Inferior parietal cortex (tissue), 1 donor: ENCODE results near the gene SHROOM3.

ENCODE experiments used
- DNase-seq: peaks from one replicate; pipeline ENCODE4 v3.0.0-alpha.2; 2016; ENCODE audit errors: extremely low spot score

Gene SHROOM3

DNA sequence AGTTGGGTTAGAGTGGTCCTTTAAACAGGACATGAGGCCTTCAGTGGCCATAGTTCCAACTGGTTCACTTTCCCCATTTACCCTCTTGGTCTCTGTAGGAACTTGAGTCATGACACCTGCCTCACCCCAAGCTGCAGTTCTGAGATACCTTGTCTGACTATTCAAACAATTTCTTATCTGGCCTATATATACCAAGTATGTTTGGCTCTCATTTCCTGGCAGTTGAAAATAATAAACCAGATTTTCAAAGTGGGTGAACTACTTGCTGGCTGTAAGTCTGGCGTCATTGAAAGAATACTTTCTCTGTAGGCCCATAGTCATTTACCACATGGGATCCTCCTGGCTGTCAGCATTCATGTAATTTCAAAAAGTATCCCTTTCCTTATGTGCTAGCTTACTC is 228.8 kb downstream of the SHROOM3 start:
- no peak for DNase-seq

DNA sequence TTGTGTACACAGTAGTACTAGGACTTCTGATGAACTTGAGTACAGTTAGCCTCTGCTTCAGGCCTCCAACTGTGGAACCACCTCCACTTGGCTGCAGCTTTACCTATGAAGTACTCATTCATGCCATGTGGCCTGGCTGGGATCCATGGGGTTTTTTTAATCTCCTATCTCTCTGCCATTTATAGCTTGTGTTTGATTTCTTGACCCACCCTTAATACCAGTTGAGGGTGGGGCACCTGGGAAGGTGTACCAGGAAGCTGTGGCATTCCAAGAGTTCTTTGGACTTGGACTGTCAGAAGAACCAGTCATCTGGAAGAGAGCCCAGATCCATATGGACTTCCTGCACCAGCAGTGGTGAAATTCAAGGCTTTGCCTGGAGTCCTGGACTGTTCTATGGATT is 230.1 kb downstream of the SHROOM3 start:
- no peak for DNase-seq

DNA sequence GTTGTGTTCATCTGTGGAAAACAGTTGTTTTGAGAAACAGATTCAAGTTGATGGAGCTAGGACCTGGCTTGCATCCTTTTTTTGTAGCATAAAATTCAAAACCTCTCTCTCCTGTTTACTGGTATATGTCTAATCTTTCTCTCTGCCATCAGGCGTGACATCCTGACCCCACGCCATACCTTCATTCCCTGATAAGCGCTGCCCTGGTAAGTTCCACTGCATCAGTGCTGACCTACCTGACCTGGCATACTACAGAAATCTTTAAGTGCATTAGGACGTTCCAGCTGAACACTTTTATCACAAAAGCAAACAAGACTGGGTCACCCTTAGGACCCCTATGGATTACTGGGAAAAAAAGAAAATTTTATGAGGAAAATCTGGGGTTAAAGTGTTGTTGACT is 230.7 kb downstream of the SHROOM3 start:
- no peak for DNase-seq

DNA sequence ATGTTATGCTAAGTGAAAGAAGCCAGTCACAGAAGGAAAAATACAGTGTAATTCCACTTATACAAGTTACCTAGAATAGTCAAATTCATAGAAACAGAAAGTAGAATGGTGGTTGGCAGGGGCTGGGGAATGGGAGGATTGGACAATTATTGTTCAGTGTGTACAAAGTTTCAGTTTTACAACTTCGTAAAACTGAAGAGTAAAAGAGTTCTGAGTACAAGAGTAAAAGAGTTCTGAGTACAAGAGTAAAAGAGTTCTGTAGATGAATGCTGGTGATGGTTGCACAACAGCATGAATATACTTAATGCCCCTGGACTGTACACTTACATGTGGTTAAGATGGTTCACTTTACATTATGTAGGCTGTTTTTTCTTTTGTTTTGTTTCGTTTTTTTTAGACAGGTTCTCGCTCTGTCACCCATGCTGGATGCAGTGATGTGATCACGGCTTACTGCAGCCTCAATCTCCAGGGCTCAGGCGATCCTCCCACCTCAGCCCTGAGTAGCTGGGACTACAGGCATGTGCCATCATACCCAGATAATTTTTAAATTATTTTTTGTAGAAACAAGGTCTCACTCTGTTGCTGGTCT is 232.0 kb downstream of the SHROOM3 start:
- DNase-seq = no peak

DNA sequence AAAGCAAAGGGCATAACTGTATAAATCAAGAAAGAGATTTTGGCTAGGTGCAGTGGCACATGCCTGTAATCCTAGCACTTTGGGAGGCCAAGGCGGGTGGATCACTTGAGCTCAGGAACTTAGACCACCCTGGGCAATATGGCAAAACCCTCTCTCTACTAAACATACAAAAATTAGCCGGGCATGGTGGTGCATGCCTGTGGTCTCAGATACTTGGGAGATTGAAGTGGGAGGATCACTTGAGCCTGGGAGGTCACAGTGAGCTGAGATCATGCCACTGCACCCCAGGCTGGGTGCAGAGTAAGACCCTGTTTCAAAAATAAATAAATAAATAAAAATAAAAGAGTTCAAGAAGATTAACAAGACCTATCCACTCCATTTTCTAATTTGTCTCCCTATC is 235.6 kb downstream of the SHROOM3 start:
- DNase-seq = no peak

DNA sequence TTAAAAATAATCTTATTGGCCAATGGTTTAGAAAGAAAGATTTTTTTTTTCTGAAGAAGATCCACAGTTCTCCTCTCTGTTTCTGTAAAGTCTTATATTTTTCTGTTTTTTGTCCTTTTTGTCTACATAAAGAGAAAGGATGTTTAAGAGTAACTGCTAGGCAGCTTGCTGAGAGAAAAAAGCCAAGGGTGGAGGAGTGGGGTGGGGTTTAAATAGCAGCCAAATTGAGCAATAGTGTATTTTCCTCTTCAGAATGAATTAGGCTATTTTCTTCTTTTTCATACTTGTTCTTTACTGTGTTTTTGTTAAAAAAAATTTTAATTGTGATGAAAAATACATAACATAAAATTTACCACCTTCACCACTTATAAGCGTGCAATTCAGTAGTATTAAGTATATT is 238.3 kb downstream of the SHROOM3 start:
- DNase-seq = no peak

DNA sequence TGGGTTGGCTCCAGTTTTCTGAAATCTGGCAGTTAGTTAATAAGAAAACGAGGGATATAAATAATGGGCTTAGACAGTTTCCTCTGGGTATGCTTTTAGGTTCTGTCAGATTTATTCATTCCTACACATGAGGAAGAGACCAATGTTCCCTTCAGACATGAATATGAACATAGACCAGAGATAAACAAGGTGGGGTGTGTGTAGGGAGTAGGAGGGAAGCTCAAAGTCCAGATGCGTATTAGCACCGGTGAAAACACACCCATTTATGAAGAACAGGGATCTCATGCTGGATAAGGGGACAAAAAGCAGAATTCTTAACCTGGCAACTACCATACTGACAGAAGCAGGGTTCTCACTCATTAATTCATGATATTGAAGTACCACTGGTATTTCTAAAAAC is 240.0 kb downstream of the SHROOM3 start:
- no peak for DNase-seq

DNA sequence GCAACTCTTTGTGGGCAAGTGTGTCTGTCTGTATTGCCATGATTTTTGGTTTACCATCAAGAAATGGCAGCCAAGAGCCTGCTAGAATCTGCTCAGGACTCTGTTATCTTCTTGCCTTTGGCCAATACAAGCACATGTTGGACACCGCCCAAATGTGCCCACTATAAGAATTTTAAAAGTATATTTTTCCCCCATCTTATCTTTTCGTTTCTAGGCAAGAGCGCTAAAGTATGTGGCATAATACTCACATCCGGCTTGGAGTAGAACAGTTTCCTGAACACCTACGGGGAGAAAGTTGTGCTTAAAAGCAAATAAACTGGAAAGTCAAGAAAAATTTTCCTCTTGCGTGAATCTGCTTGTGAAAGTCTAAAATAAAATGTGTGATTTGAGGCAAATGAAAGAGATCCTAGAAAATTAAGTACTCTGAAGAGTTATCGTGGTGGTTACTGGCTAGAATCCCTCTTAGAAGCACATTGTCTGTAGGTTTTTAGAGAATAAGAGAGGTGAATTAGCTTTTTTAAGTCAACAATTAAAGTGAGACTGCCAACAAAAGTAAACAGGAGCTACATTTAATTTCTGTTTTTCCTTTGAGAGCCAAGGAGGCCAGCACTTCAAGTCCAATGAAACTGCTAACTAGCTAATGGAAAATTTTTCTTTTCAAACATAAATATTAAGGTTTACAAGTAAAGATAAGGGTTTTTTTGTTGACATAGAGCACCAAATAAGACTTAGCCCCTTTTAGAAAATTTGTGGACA is 242.7 kb downstream of the SHROOM3 start:
- no peak for DNase-seq

DNA sequence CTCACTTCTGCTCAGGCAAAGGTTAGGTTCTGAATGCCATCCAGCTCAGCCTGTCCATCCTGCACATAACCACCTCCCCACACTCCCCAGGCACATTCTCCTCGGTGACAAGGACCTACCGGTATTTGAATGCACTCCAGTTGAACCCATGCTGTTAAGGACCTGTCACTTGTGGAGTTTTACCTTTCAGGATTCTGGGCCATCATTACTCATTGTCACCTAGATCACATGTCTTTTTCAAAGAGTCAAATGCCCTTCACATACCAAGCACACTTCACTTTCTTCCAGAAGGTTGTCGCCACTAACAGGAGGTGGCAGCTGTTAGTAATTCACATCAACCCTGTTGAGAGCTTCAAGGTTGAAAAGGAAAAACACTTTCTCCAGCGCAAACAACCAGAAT is 244.7 kb downstream of the SHROOM3 start:
- DNase-seq = no peak

DNA sequence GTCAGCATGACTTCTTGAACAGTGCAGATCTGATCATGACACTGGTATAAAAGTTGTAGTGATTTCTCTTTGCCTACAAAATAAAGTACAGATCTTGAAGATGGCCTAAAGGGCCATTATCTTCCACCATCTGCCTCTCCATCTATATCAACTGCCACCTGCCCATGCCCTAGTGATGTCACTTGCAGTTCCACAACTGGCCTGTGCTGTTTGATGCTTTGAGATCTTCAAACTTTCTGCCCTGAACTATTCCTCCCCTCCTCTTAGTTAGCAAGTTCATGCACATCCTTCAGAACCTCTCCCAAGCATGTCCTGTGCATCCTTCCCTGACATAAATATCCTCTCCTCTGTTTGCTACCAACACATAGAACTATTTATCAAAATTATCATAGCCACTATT is 245.9 kb downstream of the SHROOM3 start:
- no peak for DNase-seq

DNA sequence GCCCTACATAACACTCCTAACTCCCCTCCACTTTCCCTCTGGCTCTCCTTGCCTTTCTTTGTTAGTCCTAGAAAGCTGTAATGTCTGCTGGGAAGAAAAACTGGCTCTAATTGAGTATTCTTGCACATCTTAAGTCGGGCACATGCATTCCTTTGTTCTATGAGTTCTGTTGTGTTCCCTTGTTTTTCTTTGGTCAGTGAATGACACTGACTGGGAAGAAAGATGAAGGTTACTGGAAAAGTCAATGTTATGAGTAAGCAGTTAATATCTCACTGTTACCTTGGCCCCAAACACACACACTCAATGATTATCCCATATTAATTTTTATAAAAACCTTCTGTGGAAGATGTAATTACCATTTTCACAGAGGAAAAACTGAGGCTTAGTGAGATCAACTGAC is 247.0 kb downstream of the SHROOM3 start:
- no peak for DNase-seq

DNA sequence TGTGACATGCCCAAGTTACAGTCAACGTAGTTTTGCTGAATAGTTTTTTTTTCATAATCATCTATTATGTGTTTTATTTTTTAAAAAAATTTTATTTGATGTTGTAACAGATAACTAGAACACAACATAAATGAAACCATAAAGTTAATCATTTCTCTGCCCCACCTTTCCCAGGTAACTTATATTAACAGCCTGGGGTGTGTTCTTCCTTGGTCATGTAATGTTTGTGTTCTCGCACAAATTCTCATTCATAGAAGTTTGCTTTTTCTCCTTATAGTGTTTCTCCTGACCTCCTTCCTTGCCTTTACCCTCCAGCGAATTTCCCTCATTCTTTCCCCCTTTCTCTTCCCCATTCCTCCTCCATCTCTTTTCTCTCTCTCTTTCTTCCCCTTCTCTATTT is 248.1 kb downstream of the SHROOM3 start:
- no peak for DNase-seq

DNA sequence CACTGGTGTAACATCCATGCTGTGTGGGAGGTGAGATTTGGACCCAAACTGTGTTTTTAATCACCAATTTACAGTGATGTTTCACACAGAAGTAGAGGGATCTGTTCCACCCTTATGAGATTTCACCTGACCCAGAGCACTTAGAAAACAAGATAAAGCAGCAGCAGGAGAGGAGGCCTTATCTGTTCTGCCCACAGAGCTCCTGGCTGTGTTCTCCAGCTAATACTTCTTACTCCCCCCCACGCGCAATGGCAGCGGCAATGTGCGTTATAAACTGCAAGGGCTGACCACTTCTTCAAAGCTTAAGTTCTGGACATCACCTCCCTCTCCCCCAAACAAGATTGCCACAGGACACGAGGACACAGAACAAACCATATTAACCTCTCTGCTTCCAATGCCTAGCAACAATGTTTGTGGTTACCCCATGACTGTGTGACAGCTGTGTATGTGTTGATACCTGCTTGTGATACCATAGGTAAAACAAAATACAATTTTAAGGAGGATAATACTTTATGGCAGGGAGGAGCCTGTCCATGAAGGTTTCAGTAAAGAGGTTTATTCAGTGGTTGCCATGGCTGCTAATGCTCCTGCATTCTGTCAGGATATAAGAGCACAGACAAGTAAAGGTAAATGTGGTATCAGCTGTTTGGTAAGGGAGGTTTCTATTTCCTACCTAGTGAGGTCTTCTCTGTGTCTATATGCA is 252.9 kb downstream of the SHROOM3 start:
- no peak for DNase-seq

DNA sequence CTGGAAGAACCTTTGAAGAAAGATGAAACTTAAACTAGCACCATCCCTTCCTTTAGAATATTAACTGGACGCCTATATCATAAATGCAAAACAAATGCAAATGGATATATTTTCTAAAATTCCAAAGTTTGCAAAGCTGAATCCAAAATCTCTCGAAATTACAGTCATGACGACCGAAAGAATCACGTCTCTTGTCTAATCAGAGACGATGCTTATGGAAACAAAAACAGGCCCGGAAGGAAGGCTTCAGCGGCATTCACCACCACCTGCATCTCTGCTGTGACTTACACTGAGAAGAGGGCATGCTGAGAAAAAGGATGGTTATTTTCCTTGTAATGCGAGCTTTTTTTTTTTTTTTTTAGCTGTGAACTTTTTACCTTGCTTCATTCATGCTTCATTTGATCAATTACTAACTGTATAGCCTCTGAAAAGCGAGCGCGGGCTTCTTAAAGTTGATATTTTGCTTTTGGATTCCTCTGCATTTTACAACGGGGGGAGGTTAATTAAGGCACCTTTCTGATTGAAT is 253.7 kb downstream of the SHROOM3 start:
- no peak for DNase-seq

DNA sequence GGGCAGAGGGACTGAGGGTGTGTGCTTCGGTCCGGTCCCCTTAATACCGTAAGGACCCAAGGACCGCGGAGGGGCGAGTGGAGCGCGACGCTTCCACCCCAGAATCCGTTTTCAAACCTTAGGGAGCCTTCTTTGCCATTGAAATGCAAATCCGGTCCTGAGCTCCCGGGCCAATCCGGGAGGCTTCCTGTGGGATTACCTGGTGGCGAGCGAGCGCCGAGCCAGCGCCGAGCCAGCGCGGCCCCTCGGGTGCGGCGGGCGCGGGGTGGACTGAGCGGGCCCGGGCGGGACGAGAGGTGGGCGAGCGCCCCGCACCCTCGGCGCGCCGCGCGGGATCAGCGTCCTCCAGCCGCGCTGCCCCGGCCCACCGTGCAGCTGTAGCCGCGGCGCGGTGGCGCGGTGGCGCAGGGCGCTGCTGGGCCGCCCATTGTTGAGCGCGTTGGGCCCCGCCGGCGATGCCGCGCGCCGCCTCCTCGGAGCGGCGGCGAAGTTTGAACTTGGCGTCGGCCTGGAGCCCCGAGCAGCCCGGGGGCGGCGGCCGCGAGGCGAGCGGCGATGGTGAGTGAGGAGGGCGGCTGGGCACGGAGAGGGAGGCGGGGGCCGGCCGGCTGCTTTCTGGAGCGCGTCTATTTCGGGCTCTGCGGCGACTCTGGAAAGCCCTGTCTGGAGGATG is 254.3 kb downstream of the SHROOM3 start:
- DNase-seq = no peak

DNA sequence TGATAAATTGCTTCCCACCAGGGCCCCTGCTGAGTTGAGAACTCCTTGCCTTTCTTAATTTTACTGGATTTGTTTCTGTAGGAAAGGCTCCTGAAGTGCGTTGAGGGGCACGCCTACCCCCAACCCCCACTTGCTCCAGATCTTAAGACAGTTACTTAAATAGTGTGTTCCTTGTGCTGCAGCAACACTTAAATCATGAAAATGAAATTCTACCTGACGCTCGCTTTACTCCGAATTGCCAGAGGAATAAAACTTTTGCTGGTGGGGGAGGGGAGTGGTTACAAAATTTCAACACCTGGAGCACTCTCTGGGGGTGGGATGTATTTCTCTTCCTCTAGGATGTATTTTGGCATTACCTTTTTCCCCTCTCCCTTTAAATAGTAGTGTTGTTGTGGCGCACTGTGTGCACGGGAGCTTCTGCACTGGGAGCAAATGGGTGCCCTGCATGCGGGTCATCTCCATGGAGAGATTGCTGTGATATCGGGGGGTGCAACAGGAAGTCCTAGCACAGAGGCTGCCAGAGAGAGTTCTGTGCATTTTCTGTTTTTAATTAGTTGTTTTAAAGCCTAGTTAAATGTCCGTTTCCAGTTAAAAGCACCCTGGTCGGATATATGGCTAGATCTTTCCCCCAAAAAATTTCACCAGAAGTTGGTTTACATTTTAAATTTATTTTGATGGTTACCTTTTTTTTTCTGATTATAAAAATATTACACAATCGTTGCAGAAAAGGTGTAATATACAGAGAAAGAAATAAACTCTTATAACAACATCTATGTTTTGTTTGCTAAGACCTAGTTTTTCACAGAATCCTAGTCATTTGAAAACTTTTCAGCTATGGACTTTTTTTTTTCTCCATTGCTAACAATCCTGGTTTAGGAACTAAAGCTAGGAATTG is 255.2 kb downstream of the SHROOM3 start:
- no peak for DNase-seq

DNA sequence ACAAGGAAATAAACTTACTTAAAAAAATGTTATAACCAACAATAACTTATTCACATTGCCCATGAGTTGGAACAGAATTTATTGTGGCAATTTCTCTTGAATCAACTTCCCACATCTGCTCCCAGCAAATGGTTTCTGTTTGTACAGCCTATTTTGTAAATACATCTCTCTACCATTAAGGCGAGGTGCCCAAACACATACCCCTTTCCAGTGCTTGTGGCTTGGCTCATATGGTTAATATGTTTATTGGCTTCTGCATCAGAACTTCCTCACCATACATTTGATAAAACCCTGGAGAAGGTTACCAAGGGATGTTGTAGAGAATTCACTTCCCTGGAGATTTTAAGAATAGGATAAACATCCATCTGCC is 255.9 kb downstream of the SHROOM3 start:
- DNase-seq = no peak

DNA sequence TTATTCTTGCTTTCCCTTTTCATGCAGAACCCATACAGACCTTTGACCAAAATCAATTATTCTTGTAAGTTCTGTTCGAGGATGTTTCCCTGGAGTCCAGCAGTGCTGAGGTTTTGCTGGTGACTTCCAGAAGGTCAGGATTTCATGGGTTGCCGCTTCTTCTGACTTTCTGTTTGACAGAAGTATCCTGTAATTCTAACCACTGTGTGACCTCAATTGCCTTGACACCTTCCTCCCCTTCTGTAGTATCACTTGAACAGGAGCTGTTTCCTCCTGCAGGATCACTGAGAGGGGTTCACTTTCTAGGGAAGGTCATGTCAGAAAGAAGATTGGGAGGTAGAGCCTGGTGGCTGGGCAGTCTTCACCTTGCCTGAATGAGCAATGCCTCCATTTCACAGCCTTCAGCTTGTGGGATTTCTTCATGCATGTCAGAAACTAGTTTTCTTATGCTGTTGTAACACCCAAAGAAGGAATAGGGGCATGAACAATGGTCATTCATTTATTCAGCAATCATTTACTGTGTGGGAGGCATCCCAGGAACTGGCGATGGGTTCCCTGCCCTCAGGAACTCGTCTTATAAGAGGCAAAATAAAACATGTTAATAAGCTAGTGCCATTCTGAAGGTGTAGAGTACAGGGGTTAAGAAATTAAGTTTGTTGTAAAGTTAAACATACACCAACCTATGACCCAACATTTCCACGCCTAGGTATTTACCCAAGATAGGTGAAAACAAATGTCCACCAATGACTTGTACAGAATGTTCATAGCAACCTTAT is 257.0 kb downstream of the SHROOM3 start:
- no peak for DNase-seq

DNA sequence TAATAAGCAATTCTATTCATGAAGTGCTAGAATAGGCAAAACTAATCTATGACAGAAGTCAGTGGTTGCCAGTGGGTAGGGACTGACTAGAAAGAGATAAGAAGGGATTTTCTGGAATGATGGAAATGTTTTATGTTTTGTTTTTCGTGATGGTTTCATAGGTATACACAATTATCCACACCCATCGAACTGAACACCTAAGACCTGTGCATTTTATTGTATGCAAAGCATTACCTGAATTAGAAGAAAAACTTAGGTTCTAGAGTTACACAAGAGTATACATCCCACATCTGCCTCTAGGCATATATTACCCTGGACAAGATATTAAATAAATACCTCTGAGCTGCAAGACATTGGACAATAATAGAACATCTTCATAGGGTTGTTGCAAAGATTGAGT is 257.7 kb downstream of the SHROOM3 start:
- DNase-seq = no peak

DNA sequence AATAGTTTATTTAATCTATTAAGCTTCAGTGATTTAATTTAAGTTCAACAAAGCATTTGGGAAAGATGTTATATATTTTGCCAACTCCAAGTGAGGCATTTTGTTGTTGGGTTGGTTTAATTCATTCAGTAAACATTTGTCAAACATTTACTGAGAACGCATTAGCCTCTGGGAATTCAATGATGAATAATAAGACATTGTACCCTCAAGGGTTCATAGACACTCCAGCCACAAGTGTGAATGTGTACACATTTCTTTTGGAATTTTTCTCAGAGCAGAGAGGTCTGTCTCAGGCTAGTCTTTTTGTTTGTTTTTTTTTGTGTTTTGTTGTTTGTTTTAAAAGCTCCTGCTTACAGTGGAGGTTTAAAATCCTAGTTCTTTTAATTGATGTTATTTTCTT is 259.0 kb downstream of the SHROOM3 start:
- no peak for DNase-seq

DNA sequence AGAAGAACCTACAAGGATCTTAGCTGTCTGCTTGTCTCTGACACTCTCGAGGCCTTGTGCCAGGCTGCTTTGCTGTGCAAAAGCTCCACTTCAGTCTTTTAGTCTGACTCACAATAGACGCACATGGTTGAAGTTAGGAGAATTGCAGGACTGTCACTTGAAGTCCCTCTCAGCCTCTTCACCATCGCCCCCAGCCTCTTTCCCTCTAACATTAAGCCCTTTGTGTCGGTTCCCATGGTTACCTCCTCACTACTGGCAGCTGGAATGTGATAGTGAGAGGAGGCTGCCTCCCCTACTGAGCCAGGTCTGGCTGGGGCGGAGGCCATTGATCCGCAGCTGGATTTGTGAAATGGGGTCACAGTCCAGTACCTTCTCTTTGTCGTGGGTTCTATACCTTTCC is 261.1 kb downstream of the SHROOM3 start:
- DNase-seq = no peak
